Measurements from ENCODE around the gene PRDM5. TPM values are rescaled to one million over a fixed set of nuclear protein-coding genes. Genes with fewer than 3 reads are reported as not detected.

The PRDM5 gene
- total RNA-seq, 1 donor from 2014 or later = 7.3 TPM

- H3K36me3 ChIP-seq (ENCODE audit: control insufficient read depth, insufficient read depth, low read length) = no peaks in the 10 kb centered on the region
- no peak for DNase-seq (ENCODE audit: low read depth)
- TF ChIP-seq, protein P1, sequence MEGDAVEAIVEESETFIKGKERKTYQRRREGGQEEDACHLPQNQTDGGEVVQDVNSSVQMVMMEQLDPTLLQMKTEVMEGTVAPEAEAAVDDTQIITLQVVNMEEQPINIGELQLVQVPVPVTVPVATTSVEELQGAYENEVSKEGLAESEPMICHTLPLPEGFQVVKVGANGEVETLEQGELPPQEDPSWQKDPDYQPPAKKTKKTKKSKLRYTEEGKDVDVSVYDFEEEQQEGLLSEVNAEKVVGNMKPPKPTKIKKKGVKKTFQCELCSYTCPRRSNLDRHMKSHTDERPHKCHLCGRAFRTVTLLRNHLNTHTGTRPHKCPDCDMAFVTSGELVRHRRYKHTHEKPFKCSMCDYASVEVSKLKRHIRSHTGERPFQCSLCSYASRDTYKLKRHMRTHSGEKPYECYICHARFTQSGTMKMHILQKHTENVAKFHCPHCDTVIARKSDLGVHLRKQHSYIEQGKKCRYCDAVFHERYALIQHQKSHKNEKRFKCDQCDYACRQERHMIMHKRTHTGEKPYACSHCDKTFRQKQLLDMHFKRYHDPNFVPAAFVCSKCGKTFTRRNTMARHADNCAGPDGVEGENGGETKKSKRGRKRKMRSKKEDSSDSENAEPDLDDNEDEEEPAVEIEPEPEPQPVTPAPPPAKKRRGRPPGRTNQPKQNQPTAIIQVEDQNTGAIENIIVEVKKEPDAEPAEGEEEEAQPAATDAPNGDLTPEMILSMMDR (IDR thresholded peaks at IDR 0.05; ENCODE audit: insufficient read depth, low read length, poor library complexity, severe bottlenecking) = no peak
- H3K4me3 ChIP-seq (ENCODE audit: low read depth, low read length) = no peak overlapping the region
- H3K27me3 ChIP-seq (ENCODE audit: control insufficient read depth, insufficient read depth, low read length) = no peaks in the 10 kb centered on the region
Observed at GRCh38 chr4:120855307-120856001, 67.1 kb downstream of the PRDM5 start.

DNA sequence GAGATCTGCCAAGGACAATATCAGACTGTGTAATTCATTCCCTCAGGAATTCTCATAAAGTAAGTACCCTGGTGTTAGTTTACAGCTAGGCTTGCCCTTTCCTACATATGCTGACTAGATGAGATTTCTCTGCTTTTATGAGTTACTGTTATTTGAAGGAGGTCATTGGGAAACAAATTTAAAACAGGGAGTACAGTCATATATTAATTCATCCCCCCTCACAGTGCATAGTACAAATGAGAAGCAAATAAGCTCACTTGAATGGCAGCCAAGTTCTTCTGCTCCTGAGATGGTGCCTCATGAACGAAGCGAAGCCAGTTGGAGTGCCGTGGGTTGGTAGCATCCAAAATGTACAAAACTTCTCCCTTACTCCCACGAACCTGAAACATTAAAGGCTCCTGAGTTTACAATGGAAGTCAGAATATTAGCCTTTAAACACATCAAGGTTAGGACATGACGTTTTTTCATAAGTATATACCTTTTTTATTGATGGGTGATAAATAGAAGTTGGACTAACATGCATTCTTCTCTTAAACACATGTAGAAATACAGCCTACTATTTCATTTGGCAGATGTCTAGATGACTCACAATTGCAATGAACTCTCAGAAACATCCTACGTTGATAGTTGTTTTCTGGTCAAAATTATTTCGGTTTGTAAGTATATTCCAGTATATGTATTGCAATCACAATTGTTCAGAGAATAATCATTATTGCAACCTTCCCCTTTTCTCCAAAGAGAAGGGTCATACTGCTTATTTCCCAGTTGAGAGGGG is 69.2 kb downstream of the PRDM5 start:
- TF ChIP-seq, protein P1 (IDR thresholded peaks at IDR 0.05; ENCODE audit: insufficient read depth, low read length, poor library complexity, severe bottlenecking) = no peak
- no peaks in the 10 kb centered on the region for H3K27me3 ChIP-seq (ENCODE audit: control insufficient read depth, insufficient read depth, low read length)
- no peak for DNase-seq (ENCODE audit: low read depth)
- H3K36me3 ChIP-seq (ENCODE audit: control insufficient read depth, insufficient read depth, low read length) = no peaks in the 10 kb centered on the region
- H3K4me3 ChIP-seq (ENCODE audit: low read depth, low read length) = no peak overlapping the region

DNA sequence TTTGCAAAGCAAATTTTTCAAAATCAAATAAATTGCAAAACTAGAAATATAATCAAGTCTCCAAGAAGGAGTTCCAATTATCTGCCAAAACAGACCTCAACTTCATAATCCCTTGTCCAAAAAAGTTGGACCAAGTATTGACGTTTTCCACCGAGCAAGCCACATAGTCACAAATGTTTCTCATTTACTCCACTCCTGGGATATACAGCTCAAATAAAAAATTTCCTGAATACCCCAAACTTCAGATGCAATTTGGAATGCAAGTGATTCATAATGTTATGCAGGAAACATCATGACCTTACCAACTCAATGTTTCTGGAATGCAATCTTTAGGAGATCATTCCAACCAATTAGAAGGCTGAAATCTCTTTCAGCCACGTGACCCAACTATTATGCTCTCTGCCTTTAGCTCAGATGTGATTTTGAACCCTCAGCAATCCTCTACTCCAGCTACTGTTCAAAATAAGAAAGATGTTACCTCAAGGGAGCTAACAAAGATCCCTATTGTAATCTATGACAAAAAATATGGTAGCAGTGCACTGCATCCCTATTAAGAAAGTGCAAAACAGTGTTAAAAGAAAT is 72.4 kb downstream of the PRDM5 start:
- Histone ChIP-seq H3K36me3 (ENCODE audit: control insufficient read depth, insufficient read depth, low read length) (no peaks in the 10 kb centered on the region), H3K27me3 (ENCODE audit: control insufficient read depth, insufficient read depth, low read length) (no peaks in the 10 kb centered on the region), H3K4me3 (ENCODE audit: low read depth, low read length) (no peak overlapping the region)
- DNase-seq (ENCODE audit: low read depth) = no peak
- TF ChIP-seq, protein P1 (IDR thresholded peaks at IDR 0.05; ENCODE audit: insufficient read depth, low read length, poor library complexity, severe bottlenecking) = no peak

DNA sequence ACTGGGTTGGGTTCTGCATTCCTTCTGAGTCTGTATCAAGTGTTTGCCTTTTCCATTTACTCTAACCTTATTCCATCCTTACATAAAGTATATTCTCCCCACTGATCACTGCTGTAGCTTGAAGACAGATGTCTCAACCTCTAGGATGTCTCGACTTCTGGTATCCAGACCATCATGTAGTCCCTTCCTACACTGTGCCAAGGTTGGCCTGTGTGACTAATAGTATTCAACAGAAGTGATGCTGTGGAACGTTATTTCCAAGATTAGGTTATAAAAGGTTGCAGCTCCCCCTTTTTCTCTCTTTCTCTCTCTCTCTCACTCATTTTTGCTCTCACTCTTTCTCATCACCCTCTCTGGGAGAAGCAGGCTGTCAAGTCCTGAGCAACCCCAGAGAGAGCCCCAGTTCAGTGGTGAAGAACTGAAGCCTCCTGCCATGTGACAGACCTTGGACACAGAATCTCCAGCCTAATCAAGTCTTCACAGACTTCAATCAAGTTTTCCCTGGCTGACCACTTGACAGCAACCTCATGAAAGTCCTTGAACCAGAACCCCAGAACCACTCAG is 75.4 kb downstream of the PRDM5 start:
- H3K4me3 ChIP-seq (ENCODE audit: low read depth, low read length) = no peak overlapping the region
- H3K27me3 ChIP-seq (ENCODE audit: control insufficient read depth, insufficient read depth, low read length) = no peaks in the 10 kb centered on the region
- no peak for DNase-seq (ENCODE audit: low read depth)
- TF ChIP-seq, protein P1 (IDR thresholded peaks at IDR 0.05; ENCODE audit: insufficient read depth, low read length, poor library complexity, severe bottlenecking) = no peak
- no peaks in the 10 kb centered on the region for H3K36me3 ChIP-seq (ENCODE audit: control insufficient read depth, insufficient read depth, low read length)

DNA sequence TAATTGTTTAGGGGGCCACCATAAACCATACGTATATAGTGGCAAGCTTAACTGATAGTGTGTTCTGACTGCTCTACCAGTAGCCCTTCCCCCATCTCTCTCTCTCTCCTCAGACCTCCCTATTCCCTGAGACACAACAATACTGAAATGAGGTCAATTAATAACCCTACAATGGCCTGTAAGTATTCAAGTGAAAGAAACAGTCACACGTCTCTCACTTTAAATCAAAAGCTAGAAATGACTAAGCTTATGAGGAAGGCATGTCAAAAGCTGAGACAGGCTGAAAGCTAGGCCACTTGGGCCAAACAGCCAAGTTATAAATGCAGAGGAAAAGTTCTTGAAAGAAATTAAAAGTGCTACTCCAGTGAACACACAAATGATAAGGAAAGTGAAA is 78.0 kb downstream of the PRDM5 start:
- H3K36me3 ChIP-seq (ENCODE audit: control insufficient read depth, insufficient read depth, low read length) = no peaks in the 10 kb centered on the region
- H3K27me3 ChIP-seq (ENCODE audit: control insufficient read depth, insufficient read depth, low read length) = no peaks in the 10 kb centered on the region
- TF ChIP-seq, protein P1 (IDR thresholded peaks at IDR 0.05; ENCODE audit: insufficient read depth, low read length, poor library complexity, severe bottlenecking) = no peak
- no peak overlapping the region for H3K4me3 ChIP-seq (ENCODE audit: low read depth, low read length)
- no peak for DNase-seq (ENCODE audit: low read depth)
